ENCODE data around the gene NCBP3. TPM values are rescaled to one million over a fixed set of nuclear protein-coding genes. Genes with fewer than 3 reads are reported as not detected.
A peak's percentile ranks its signal among the peaks of the same experiment; 100 is the strongest.

Gene NCBP3
- total and polyA plus RNA-seq, 2 of the 4 experiments (the other 2 are of a cell fraction), result 10.8 to 13.5 TPM

- no peak overlapping the region for H4K8ac ChIP-seq (ENCODE audit: low read depth in 2 of 2, low read length in 2 of 2)
- H2AFZ ChIP-seq (replicated peaks; ENCODE audit: low read length, poor library complexity), result no peak overlapping the region
- no peak overlapping the region for H2BK120ac ChIP-seq (ENCODE audit: low read depth, low read length)
- intact Hi-C loops (cut with micrococcal nuclease), result loop anchor here (2.0 to 10.0 kb wide), 3 partner anchors 27 to 213 kb away; no protein-coding TSS in a partner anchor
- no peak overlapping the region for H2BK15ac ChIP-seq (ENCODE audit: low read depth, low read length)
- TF ChIP-seq MXI1 (IDR thresholded peaks at IDR 0.05; ENCODE audit: borderline replicate concordance, low read depth, low read length), result no peak
- TF ChIP-seq BHLHE40 (IDR thresholded peaks at IDR 0.05; ENCODE audit: low read depth, low read length), result no peak
- TF ChIP-seq CEBPB (IDR thresholded peaks at IDR 0.05; ENCODE audit: low read depth, low read length), result no peak
- no peak for TF ChIP-seq ELK1 (IDR thresholded peaks at IDR 0.05; ENCODE audit: borderline replicate concordance, low read depth, low read length)
- no peak for TF ChIP-seq POLR2A (IDR thresholded peaks at IDR 0.05; ENCODE audit: low read depth, low read length)
- no peak for TF ChIP-seq FOS (IDR thresholded peaks at IDR 0.05; ENCODE audit: low read depth, low read length)
- no peak overlapping the region for H4K91ac ChIP-seq (ENCODE audit: insufficient read depth, low read depth, low read length)
- H3K36me3 ChIP-seq (ENCODE audit: control insufficient read depth, insufficient read depth, low read length), result peaks cover 11% of the 10 kb centered on the region
- H4K20me1 ChIP-seq (ENCODE audit: insufficient read depth, low read length), result no peaks in the 10 kb centered on the region
- H3K27ac ChIP-seq (ENCODE audit: insufficient read depth, low read length), result no peak overlapping the region
- no peaks in the 10 kb centered on the region for H3K9me1 ChIP-seq (ENCODE audit: insufficient read depth, low read length)
- H2BK20ac ChIP-seq (ENCODE audit: low read depth, low read length), result no peak overlapping the region
- H3K18ac ChIP-seq (ENCODE audit: low read depth, low read length), result no peak overlapping the region
- no peak for DNase-seq
- H2AK9ac ChIP-seq (replicated peaks; ENCODE audit: low read depth, low read length, poor library complexity), result peak overlapping the region; percentile 55
- H3K23ac ChIP-seq (ENCODE audit: low read depth, low read length), result no peak overlapping the region
- no peak overlapping the region for H2BK5ac ChIP-seq (ENCODE audit: low read depth, low read length, poor library complexity, severe bottlenecking)
- dilution Hi-C loops (cut with HindIII; ENCODE audit: low sequenced_read_pairs, unreplicated experiment), result no loop called here
- H3K4me2 ChIP-seq (ENCODE audit: low read depth, low read length), result no peak overlapping the region
- no peaks in the 10 kb centered on the region for H3K9me3 ChIP-seq (ENCODE audit: control insufficient read depth, insufficient read depth, low read length)
- no peaks in the 10 kb centered on the region for H3K27me3 ChIP-seq (ENCODE audit: control insufficient read depth, insufficient read depth, low read length)
- H3K79me1 ChIP-seq (ENCODE audit: low read depth in 1 of 2, low read length in 2 of 2), result no peaks in the 10 kb centered on the region
- H3K4me3 ChIP-seq (ENCODE audit: insufficient read depth, low read depth, low read length), result no peak overlapping the region
- no peak overlapping the region for H2AK5ac ChIP-seq (ENCODE audit: low read depth, low read length)
- no TSS peak for BruUV-seq (replicated peaks)
- 100% methylated on average over 3 of the region's 28 CpGs; no CpG with 5 or more reads in 1 of the 2 experiments for WGBS, 2 experiments (ENCODE audit: extremely low coverage in 2 of 2, insufficient read length in 1 of 2)
- H3K9ac ChIP-seq (ENCODE audit: low read depth, low read length), result no peak overlapping the region
- in situ Hi-C loops (cut with MboI; ENCODE audit: low sequenced_read_pairs), result no loop called here
- no peak overlapping the region for H3K4ac ChIP-seq (ENCODE audit: low read depth, low read length)
- no peaks in the 10 kb centered on the region for H3K4me1 ChIP-seq (ENCODE audit: control insufficient read depth, insufficient read depth, low read length)
- ATAC-seq (ENCODE audit: low read depth), result no peak
- H3K56ac ChIP-seq (ENCODE audit: extremely low read depth, insufficient read depth, low read length), result no peak overlapping the region
- CTCF ChIA-PET, result interaction anchor here (1.3 to 1.6 kb wide), 3 partner anchors 52 to 127 kb away, joined by 3 to 9 read pairs (median 4); no protein-coding TSS in a partner anchor
- POLR2A ChIA-PET (ENCODE audit: unreplicated experiment), result no interaction called here
- H4K5ac ChIP-seq (ENCODE audit: low read depth, low read length), result no peak overlapping the region
- H3K14ac ChIP-seq (replicated peaks; ENCODE audit: low read depth, low read length), result no peak overlapping the region
Observed at GRCh38 chr17:3861761-3862681, 16.0 kb upstream of the NCBP3 start.

Measured in IMR-90 (cell line).